Bronchial epithelial cell (primary cell): Measurements from ENCODE around the gene S100A9. TPM values are rescaled to one million over a fixed set of nuclear protein-coding genes. Genes with fewer than 3 reads are reported as not detected.

Source experiments
- DNase-seq: peaks from one replicate; pipeline ENCODE4 v3.0.0-alpha.2; 2010; ENCODE audit warnings: low read depth
- FAIRE-seq: peaks from 2 replicates; lab custom pipeline; 2011; peaks lifted over from hg19 to GRCh38; lab: Jason Lieb, UNC
- H3K27me3 ChIP-seq: 2 replicates; pipeline ENCODE4 v1.5.1; 2011; ENCODE audit warnings: low read length; ENCODE audit not compliant: control insufficient read depth, insufficient read depth
- H3K36me3 ChIP-seq: 2 replicates; pipeline ENCODE4 v1.5.1; 2011; ENCODE audit warnings: low read length; ENCODE audit not compliant: control insufficient read depth, insufficient read depth
- H3K4me3 ChIP-seq: 2 replicates; pipeline ENCODE4 v1.5.1; 2011; ENCODE audit warnings: mild to moderate bottlenecking, low read depth, low read length, control low read depth
- total RNA-seq: library from RNA; depleted of rRNA; stranded (reverse); fragments of >200 nt; gene quantifications from 2 replicates; pipeline ENCODE4 v1.2.1, GENCODE V29; 2014
- TF ChIP-seq, protein P1 (sequence below): IDR thresholded peaks from 2 replicates; pipeline ENCODE4 v1.5.1; 2011; ENCODE audit warnings: mild to moderate bottlenecking, moderate library complexity, low read length, control low read depth, inconsistent platforms; ENCODE audit not compliant: insufficient read depth, severe bottlenecking

Gene S100A9
- total RNA-seq, 1 donor from 2014 or later = 735 TPM

DNA sequence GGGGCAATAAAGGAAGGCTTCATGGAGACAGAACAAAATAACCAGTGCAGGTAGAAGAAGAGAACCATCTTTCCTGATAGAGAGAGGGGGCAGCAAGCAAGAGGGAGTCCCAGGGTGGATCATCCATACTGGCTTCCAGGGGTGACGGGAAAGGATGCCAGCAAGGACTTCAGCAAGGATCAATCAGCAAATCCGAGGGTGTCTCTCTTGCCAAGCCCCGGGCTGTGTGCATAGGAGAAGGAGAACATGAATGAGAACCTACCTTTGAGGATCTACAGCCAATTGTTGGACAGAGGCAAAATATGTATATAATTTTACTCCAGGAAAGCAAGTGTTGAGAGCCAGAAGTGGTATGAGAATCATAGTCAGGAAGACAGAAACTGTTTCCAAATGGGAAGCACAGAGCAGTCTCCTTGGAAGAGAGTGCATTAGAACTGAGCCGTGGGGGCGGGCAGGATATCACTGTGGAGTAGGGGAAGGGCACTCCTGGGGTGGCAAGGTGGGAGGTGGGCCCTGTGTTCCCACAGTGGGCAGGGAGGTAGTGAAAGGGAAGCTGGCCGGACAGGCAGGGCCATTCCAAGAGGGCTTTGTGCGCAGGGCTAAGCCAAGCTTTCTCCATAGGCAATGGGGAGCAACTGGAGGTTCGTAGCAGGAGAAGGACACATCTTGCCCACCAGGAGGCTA is 1.1 kb upstream of the S100A9 start:
- no peak for FAIRE-seq
- Histone ChIP-seq H3K4me3 (no peak overlapping the region), H3K27me3 (no peaks in the 10 kb centered on the region), H3K36me3 (no peaks in the 10 kb centered on the region)
- DNase-seq = no peak
- TF ChIP-seq, protein P1, sequence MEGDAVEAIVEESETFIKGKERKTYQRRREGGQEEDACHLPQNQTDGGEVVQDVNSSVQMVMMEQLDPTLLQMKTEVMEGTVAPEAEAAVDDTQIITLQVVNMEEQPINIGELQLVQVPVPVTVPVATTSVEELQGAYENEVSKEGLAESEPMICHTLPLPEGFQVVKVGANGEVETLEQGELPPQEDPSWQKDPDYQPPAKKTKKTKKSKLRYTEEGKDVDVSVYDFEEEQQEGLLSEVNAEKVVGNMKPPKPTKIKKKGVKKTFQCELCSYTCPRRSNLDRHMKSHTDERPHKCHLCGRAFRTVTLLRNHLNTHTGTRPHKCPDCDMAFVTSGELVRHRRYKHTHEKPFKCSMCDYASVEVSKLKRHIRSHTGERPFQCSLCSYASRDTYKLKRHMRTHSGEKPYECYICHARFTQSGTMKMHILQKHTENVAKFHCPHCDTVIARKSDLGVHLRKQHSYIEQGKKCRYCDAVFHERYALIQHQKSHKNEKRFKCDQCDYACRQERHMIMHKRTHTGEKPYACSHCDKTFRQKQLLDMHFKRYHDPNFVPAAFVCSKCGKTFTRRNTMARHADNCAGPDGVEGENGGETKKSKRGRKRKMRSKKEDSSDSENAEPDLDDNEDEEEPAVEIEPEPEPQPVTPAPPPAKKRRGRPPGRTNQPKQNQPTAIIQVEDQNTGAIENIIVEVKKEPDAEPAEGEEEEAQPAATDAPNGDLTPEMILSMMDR = no peak

DNA sequence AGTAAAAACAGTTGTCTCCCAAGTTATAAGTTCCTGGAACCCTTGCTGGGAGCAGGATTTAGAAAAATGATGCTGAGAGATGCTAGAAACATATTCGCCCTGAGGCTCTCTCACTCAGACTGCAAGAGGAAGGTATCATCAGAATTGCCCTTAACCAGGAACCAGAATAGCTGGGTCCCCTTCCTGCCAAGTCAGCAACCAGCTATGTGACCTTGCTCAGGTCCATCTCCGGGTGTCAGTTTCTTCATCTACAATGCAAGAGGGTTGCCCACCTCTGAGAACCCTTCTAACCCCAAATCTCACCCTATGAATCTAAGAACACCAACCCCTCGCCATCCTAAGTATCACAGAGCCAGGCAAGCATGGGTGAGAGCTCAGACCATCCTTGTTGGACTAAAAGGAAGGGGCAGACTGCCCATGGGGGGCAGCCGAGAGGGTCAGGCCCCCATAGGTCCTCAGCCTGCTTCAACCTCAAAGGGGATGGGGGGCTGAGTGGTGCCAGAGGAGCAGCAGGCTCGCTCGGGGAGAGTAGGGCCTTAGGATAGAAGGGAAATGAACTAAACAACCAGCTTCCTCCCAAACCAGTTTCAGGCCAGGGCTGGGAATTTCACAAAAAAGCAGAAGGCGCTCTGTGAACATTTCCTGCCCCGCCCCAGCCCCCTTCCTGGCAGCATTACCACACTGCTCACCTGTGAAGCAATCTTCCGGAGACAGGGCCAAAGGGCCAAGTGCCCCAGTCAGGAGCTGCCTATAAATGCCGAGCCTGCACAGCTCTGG is 390 bp upstream of the S100A9 start:
- TF ChIP-seq, protein P1 = no peak
- H3K36me3 ChIP-seq = no peaks in the 10 kb centered on the region
- peak overlapping the region; percentile 17 for H3K4me3 ChIP-seq
- FAIRE-seq = no peak
- H3K27me3 ChIP-seq = no peaks in the 10 kb centered on the region
- peak; percentile 85 for DNase-seq

DNA sequence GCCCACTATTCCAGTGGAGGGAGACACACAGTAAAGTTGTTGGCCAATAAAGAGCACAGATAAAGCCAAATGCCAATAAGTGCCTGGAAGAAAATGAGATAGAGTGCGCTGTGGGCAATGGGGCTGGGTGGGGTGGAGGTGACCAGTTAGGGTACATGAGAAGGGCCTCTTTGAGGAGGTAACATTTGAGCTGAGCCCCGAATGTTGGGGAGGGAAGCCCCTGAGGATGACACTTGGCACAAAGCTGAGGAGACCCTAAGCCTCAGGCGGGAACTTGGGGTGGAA is 979 bp downstream of the S100A9 start:
- no peaks in the 10 kb centered on the region for H3K27me3 ChIP-seq
- peak overlapping the region; percentile 17 for H3K4me3 ChIP-seq
- DNase-seq = no peak
- no peak for FAIRE-seq
- TF ChIP-seq, protein P1 = no peak
- no peaks in the 10 kb centered on the region for H3K36me3 ChIP-seq

DNA sequence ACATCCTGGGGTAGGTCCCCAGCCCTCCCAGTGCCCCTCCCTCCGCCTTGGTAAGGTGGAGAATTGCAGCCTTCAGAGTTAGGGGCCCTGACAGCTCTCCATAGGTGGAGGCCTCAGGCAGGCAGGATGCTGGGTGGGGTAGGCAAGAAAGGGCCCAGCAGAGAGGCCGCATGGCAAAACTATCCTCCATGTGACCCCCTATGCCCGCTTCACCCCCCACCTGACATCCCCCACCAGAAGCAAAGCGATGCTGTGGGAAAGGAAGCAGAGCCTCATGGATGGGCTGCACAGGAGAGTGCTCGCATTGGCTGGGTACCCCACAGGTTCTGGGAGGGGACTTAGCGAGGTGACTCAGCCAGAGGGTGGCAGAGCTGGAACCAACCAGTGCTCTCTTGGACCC is 1.6 kb downstream of the S100A9 start:
- Histone ChIP-seq H3K27me3 (no peaks in the 10 kb centered on the region), H3K4me3 (no peak overlapping the region), H3K36me3 (no peaks in the 10 kb centered on the region)
- FAIRE-seq (no peak), DNase-seq (no peak)
- TF ChIP-seq, protein P1 = no peak

DNA sequence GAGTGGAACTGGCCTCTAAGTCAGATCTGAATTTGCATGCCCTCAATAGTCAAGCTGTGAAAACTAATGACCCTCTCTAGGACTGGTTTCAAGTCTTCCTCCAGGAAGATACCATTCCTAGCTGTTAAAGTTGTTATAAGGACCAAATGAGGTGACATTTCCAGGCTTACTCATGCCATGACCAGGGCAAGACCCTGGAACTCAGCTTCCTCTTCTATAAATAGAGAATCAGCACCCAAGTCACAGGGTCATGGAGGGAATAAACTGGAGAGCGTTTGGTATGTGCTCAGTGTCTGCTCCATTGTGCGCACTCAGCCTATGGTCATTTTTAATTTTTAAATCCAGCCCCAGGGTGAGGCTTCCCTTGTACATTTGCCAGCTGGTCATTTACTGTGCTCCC is 2.5 kb downstream of the S100A9 start:
- FAIRE-seq (no peak), DNase-seq (no peak)
- Histone ChIP-seq H3K36me3 (no peaks in the 10 kb centered on the region), H3K4me3 (no peak overlapping the region), H3K27me3 (no peaks in the 10 kb centered on the region)
- TF ChIP-seq, protein P1 = no peak
